Liver (tissue), 9 donors: Measurements from ENCODE around the gene TCEA2. TPM values are rescaled to one million over a fixed set of nuclear protein-coding genes. Genes with fewer than 3 reads are reported as not detected.

Experiments used
- DNase-seq: peaks from one replicate; pipeline ENCODE4 v3.0.0-alpha.2; 2017; ENCODE audit warnings: low spot score
- H3K27ac ChIP-seq, 2 donors: one replicate each; pipeline ENCODE4 v1.7.0; 2013; ENCODE audit warnings: inconsistent platforms in 2 of 2, low read length in 2 of 2, control low read depth in 1 of 2, low read depth in 1 of 2, mild to moderate bottlenecking in 1 of 2
- H3K27me3 ChIP-seq, 4 donors: one replicate each; pipeline versions ENCODE4 v1.6.1 to v1.7.0; 2013; ENCODE audit warnings: low read length in 3 of 4, inconsistent platforms in 1 of 4, mild to moderate bottlenecking in 1 of 4, moderate library complexity in 1 of 4; ENCODE audit not compliant: control insufficient read depth in 4 of 4, insufficient read depth in 4 of 4
- H3K36me3 ChIP-seq, 4 donors: one replicate each; pipeline versions ENCODE4 v1.6.1 to v1.7.0; 2013; ENCODE audit warnings: low read length in 3 of 4, mild to moderate bottlenecking in 3 of 4, low read depth in 1 of 4, moderate library complexity in 1 of 4; ENCODE audit not compliant: control insufficient read depth in 4 of 4, insufficient read depth in 3 of 4
- H3K4me1 ChIP-seq, 4 donors: one replicate each; pipeline versions ENCODE4 v1.6.1 to v1.7.0; 2013; ENCODE audit warnings: low read length in 3 of 4, mild to moderate bottlenecking in 3 of 4, moderate library complexity in 1 of 4; ENCODE audit not compliant: control insufficient read depth in 4 of 4, insufficient read depth in 4 of 4
- H3K4me3 ChIP-seq, 3 donors: one replicate each; pipeline versions ENCODE4 v1.6.1 to v1.7.0; 2013; ENCODE audit warnings: low read length in 3 of 3, control low read depth in 1 of 3, low read depth in 1 of 3, mild to moderate bottlenecking in 1 of 3
- H3K9ac ChIP-seq, 2 donors: one replicate each; pipeline ENCODE4 v1.7.0; 2013; ENCODE audit warnings: low read length in 2 of 2, mild to moderate bottlenecking in 2 of 2, moderate library complexity in 2 of 2, control low read depth in 1 of 2, low read depth in 1 of 2
- H3K9me3 ChIP-seq, 4 donors: one replicate each; pipeline versions ENCODE4 v1.6.1 to v1.7.0; 2013; ENCODE audit warnings: low read length in 3 of 4; ENCODE audit not compliant: control insufficient read depth in 4 of 4
- EGR1 ChIP-seq, 2 donors: IDR thresholded peaks; 2 replicates each; pipeline ENCODE4 v1.6.1; 2016 to 2018; ENCODE audit warnings: antibody characterized with exemption in 2 of 2, low read depth in 2 of 2
- FOXA1 ChIP-seq: IDR thresholded peaks from 2 replicates; pipeline ENCODE4 v1.6.1; 2016; ENCODE audit warnings: antibody characterized with exemption
- FOXA2 ChIP-seq: IDR thresholded peaks from 2 replicates; pipeline ENCODE4 v1.6.1; 2016; ENCODE audit warnings: antibody characterized with exemption
- GABPA ChIP-seq, 2 donors: IDR thresholded peaks in 1 of 2; conservative IDR thresholded peaks in 1 of 2; 2 replicates each; pipeline ENCODE4 v1.6.1; 2016; ENCODE audit warnings: antibody characterized with exemption in 2 of 2, mild to moderate bottlenecking in 1 of 2, moderate library complexity in 1 of 2
- HNF4A ChIP-seq, 2 donors: conservative IDR thresholded peaks; 2 replicates each; pipeline ENCODE4 v1.6.1; 2016; ENCODE audit warnings: antibody characterized with exemption in 2 of 2, mild to moderate bottlenecking in 2 of 2
- HNF4G ChIP-seq: IDR thresholded peaks from 2 replicates; pipeline ENCODE4 v1.6.1; 2016; ENCODE audit warnings: antibody characterized with exemption
- JUND ChIP-seq, 2 donors: IDR thresholded peaks; 2 replicates each; pipeline ENCODE4 v1.6.1; 2016; ENCODE audit warnings: antibody characterized with exemption in 2 of 2
- NR2F2 ChIP-seq: IDR thresholded peaks from 2 replicates; pipeline ENCODE4 v1.6.1; 2016; ENCODE audit warnings: antibody characterized with exemption
- RAD21 ChIP-seq, 2 donors: IDR thresholded peaks; 2 replicates each; pipeline ENCODE4 v1.6.1; 2016; ENCODE audit warnings: antibody characterized with exemption in 2 of 2, mild to moderate bottlenecking in 2 of 2
- TAF1 ChIP-seq: conservative IDR thresholded peaks from 2 replicates; pipeline ENCODE4 v1.6.1; 2016; ENCODE audit warnings: antibody characterized with exemption, mild to moderate bottlenecking
- YY1 ChIP-seq: IDR thresholded peaks from 2 replicates; pipeline ENCODE4 v1.6.1; 2016; ENCODE audit warnings: antibody characterized with exemption, mild to moderate bottlenecking
- WGBS: extraction: QIAGEN DNeasy Blood & Tissue Kit; methylation state at CpG from one replicate; pipeline ENCODE4 v1.1.7; 2013; 5-methylcytosine and 5-hydroxymethylcytosine counted together
- polyA plus RNA-seq, 2 donors: library from polyadenylated mRNA; stranded (reverse) in 1 of 2; unstranded in 1 of 2; fragments of 200-250 nt in 1 of 2; fragments of >200 nt in 1 of 2; fragmentation: Nextera tagmentation in 1 of 2; extraction: Ambion mirVana in 1 of 2; gene quantifications; one replicate each; pipeline versions ENCODE4 v1.2.1 to v1.2.3, GENCODE V29; 2013 to 2015
- total RNA-seq, 2 donors: library from RNA; depleted of rRNA; stranded (reverse); fragments of >200 nt; gene quantifications; one replicate each; pipeline ENCODE4 v1.2.3, GENCODE V29; 2014
- TF ChIP-seq, protein P1 (sequence below): fragments of 150-350 bp; IDR thresholded peaks from 2 replicates; pipeline ENCODE4 v1.5.1; 2017; ENCODE audit warnings: improper control_type of control experiment, low read depth, low read length; ENCODE audit not compliant: missing input control
- TF ChIP-seq, protein P2 (sequence below): IDR thresholded peaks from 2 replicates; pipeline ENCODE4 v1.6.1; 2016; ENCODE audit warnings: antibody characterized with exemption
- TF ChIP-seq, protein P3 (sequence below): IDR thresholded peaks from 2 replicates; pipeline ENCODE4 v1.6.1; 2016; ENCODE audit warnings: antibody characterized with exemption
- TF ChIP-seq, protein P4 (sequence below): IDR thresholded peaks from 2 replicates; pipeline ENCODE4 v1.6.1; 2016; ENCODE audit warnings: antibody characterized with exemption
- donor health status: healthy.
- donor health status: healthy.
- donor health status: healthy.
- donor health status: healthy.
- donor health status: healthy.

TCEA2 gene
- total and polyA plus RNA-seq, 4 donors, result 4.6 to 22.6 (median 11.8) TPM

DNA sequence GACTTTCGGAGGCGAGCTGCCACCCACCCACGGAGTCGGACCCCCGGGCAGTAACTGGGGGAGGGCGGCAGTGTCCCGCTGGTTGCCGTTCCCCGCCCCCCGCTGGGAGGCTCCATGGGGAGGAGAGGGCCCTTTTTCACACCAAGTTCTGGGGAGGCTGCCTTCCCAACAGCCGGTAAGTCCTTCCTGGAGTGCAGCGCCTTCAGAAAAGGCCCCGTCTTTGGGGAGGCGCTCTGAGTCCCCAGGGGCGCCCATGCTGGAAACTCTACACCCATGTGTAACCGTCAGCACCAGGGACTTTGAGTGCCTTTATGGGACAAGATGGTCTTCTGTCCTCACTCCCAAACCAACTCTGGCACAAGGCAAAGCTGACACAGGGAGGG, 13.1 kb upstream of the TCEA2 start:
- WGBS, result 28% methylated on average over 16 of the region's 16 CpGs
- Histone ChIP-seq H3K4me1 (peaks cover 0 to 8% (median 2%) of the 10 kb centered on the region in 4 donors), H3K27me3 (peaks cover 0 to 11% (median 3%) of the 10 kb centered on the region in 4 donors), H3K4me3 (peak overlapping the region in 1 of 3 donors; percentile 51), H3K9ac (no peak overlapping the region), H3K36me3 (no peaks in the 10 kb centered on the region), H3K9me3 (no peaks in the 10 kb centered on the region), H3K27ac (peak overlapping the region; percentile 9 to 63)
- no peak for DNase-seq
- TF ChIP-seq YY1 (no peak), HNF4G (no peak), RAD21 (IDR thresholded peaks at IDR 0.05) (no peak)
- TF ChIP-seq, protein P1, sequence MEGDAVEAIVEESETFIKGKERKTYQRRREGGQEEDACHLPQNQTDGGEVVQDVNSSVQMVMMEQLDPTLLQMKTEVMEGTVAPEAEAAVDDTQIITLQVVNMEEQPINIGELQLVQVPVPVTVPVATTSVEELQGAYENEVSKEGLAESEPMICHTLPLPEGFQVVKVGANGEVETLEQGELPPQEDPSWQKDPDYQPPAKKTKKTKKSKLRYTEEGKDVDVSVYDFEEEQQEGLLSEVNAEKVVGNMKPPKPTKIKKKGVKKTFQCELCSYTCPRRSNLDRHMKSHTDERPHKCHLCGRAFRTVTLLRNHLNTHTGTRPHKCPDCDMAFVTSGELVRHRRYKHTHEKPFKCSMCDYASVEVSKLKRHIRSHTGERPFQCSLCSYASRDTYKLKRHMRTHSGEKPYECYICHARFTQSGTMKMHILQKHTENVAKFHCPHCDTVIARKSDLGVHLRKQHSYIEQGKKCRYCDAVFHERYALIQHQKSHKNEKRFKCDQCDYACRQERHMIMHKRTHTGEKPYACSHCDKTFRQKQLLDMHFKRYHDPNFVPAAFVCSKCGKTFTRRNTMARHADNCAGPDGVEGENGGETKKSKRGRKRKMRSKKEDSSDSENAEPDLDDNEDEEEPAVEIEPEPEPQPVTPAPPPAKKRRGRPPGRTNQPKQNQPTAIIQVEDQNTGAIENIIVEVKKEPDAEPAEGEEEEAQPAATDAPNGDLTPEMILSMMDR, result no peak

DNA sequence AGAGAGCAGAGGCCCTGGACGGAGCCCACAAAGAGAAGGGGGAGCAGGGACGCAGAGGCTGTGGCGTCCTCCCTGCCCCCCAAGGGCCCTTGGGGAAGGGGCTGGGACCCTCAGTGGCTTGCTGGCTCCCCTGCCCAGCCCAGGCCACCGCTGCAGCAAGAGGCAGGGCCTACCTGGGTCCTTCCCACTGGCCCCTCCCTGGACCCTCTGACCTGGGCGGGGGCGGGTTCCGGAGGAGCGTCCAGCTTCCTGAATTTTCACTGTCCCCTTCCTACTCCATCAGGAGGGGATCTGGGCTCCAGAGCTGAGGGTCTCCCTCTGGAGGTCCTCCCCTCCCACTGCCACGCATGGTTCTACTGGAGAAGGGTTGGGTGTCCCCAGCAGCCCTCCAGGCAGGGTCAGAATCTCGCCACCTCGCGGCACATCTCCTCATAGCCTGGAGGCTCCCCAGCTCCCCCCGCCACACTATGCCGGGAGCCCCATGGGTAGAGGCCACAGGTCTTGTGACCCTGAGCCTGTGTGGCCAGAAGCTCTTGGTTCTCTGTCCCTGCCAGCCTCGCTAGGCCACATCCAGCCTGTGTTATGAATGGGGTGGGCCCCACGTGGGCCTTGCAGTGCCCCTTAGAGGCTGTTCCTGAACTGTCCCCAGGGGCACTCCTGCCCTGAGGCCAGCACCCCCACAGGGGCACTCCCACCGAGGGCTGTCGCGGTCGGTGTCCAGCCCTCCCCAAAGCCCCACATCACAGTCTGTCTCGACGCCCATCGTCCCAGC, 12.6 kb upstream of the TCEA2 start:
- no peak overlapping the region for H3K4me3 ChIP-seq
- H3K9me3 ChIP-seq, result no peaks in the 10 kb centered on the region
- H3K27me3 ChIP-seq, result peaks cover 0 to 11% (median 3%) of the 10 kb centered on the region in 4 donors
- peaks cover 0 to 8% (median 2%) of the 10 kb centered on the region in 4 donors for H3K4me1 ChIP-seq
- H3K27ac ChIP-seq, result peak overlapping the region; percentile 9 to 63
- no peak overlapping the region for H3K9ac ChIP-seq
- DNase-seq, result no peak
- TF ChIP-seq JUND (IDR thresholded peaks at IDR 0.05) (no peak), NR2F2 (peak; percentile 26), GABPA (IDR thresholded peaks at IDR 0.05 in 1 of 2, conservative IDR thresholded peaks at IDR 0.05 in 1 of 2) (no peak)
- no peaks in the 10 kb centered on the region for H3K36me3 ChIP-seq
- 66% methylated on average over 23 of the region's 23 CpGs for WGBS

DNA sequence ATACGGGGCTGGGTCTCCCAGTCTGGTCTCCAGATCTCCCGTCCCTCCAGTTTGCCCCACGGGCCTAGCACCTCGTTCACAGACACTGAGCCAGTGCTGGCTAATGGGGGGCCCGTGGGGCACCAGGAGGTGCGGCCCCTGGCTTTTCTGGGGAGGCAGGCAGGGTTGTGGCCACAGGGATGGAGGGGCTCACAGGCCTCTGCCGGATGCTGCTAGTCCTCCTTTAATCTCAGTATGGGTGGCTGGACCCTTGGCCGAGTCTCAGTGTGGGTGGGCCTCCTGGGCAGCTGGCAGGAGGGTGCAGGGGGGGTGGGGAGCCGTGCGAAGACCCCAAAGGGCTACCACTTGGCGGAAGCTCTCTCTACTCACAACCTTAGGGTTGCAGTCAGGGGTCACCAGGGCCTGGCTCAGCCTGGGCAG, 12.0 kb upstream of the TCEA2 start:
- peaks cover 0 to 10% (median 2%) of the 10 kb centered on the region in 4 donors for H3K4me1 ChIP-seq
- TF ChIP-seq FOXA2 (no peak), HNF4G (no peak), NR2F2 (no peak), JUND (IDR thresholded peaks at IDR 0.05) (no peak), EGR1 (IDR thresholded peaks at IDR 0.05; ENCODE audit: low read depth in 2 of 2) (no peak), TAF1 (no peak), GABPA (IDR thresholded peaks at IDR 0.05 in 1 of 2, conservative IDR thresholded peaks at IDR 0.05 in 1 of 2) (no peak), FOXA1 (no peak), HNF4A (conservative IDR thresholded peaks at IDR 0.05) (no peak)
- TF ChIP-seq, protein P2, sequence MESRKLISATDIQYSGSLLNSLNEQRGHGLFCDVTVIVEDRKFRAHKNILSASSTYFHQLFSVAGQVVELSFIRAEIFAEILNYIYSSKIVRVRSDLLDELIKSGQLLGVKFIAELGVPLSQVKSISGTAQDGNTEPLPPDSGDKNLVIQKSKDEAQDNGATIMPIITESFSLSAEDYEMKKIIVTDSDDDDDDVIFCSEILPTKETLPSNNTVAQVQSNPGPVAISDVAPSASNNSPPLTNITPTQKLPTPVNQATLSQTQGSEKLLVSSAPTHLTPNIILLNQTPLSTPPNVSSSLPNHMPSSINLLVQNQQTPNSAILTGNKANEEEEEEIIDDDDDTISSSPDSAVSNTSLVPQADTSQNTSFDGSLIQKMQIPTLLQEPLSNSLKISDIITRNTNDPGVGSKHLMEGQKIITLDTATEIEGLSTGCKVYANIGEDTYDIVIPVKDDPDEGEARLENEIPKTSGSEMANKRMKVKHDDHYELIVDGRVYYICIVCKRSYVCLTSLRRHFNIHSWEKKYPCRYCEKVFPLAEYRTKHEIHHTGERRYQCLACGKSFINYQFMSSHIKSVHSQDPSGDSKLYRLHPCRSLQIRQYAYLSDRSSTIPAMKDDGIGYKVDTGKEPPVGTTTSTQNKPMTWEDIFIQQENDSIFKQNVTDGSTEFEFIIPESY, result no peak
- TF ChIP-seq, protein P3, sequence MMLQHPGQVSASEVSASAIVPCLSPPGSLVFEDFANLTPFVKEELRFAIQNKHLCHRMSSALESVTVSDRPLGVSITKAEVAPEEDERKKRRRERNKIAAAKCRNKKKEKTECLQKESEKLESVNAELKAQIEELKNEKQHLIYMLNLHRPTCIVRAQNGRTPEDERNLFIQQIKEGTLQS, result no peak
- TF ChIP-seq, protein P4, sequence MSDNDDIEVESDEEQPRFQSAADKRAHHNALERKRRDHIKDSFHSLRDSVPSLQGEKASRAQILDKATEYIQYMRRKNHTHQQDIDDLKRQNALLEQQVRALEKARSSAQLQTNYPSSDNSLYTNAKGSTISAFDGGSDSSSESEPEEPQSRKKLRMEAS, result no peak
- TF ChIP-seq, protein P1, result no peak

More for the DNA sequence above, 12.0 kb upstream of the TCEA2 start:
- DNase-seq, result no peak
- WGBS, result 65% methylated on average over 11 of the region's 11 CpGs
- Histone ChIP-seq H3K27me3 (peaks cover 0 to 11% (median 3%) of the 10 kb centered on the region in 4 donors), H3K27ac (peak overlapping the region; percentile 9 to 63), H3K9me3 (no peaks in the 10 kb centered on the region), H3K9ac (no peak overlapping the region), H3K36me3 (no peaks in the 10 kb centered on the region), H3K4me3 (no peak overlapping the region)
